A549 (cell line): ENCODE results near the gene RAPGEF4. TPM values are rescaled to one million over a fixed set of nuclear protein-coding genes. Genes with fewer than 3 reads are reported as not detected.

Experiments
- ATAC-seq, 2 experiments: fragments of 200-7000 bp in 1 of 2; fragments of >200 bp in 1 of 2; cut with Nextera tagmentation in 1 of 2; cut with Tn5 transposase in 1 of 2; 3 replicates each; pipeline versions ENCODE4 v1.8.0 to v1.9.1; 2018 to 2020; ENCODE audit warnings: mild to moderate bottlenecking in 1 of 2, moderate library complexity in 1 of 2
- CTCF ChIA-PET: fragments of 300-600 bp; sonication (Branson Sonifier 250); formaldehyde crosslinking; extraction: SDS; loops from one replicate; lab custom pipeline; 2021; ENCODE audit warnings: antibody characterized with exemption, inconsistent platforms; lab: Yijun Ruan, JAX
- POLR2A ChIA-PET: fragments of 350-600 bp; formaldehyde crosslinking; extraction: SDS; loops from one replicate; lab custom pipeline; 2021; ENCODE audit warnings: antibody characterized with exemption, inconsistent platforms; lab: Yijun Ruan, JAX
- DNase-seq, 2 experiments: peaks; one replicate each; pipeline versions ENCODE4 v3.0.0 to v3.0.0-alpha.2; 2011 to 2016; ENCODE audit warnings: low read depth in 1 of 2, low spot score in 1 of 2
- FAIRE-seq: peaks from 2 replicates; lab custom pipeline; 2011; peaks lifted over from hg19 to GRCh38; lab: Jason Lieb, UNC
- H3K27ac ChIP-seq, 2 experiments: fragments of >200 bp; sonication (Bioruptor Twin); formaldehyde crosslinking; 3 replicates each; pipeline ENCODE4 v1.5.1; 2016 to 2017
- H3K4me1 ChIP-seq: fragments of >200 bp; sonication (Bioruptor Twin); formaldehyde crosslinking; 3 replicates; pipeline ENCODE4 v1.6.1; 2016
- H3K4me2 ChIP-seq: fragments of >200 bp; sonication (Bioruptor Twin); formaldehyde crosslinking; 3 replicates; pipeline ENCODE4 v1.6.1; 2016
- H3K4me3 ChIP-seq: fragments of >200 bp; sonication (Bioruptor Twin); formaldehyde crosslinking; 3 replicates; pipeline ENCODE4 v1.5.1; 2016
- H3K9me3 ChIP-seq: fragments of >200 bp; sonication (Bioruptor Twin); formaldehyde crosslinking; 3 replicates; pipeline ENCODE4 v1.6.1; 2016
- CHD2 ChIP-seq: fragments of 150-350 bp; IDR thresholded peaks from 2 replicates; pipeline ENCODE4 v1.6.1; 2014; ENCODE audit warnings: low read length; ENCODE audit not compliant: partially characterized antibody
- CHD4 ChIP-seq: fragments of 200-600 bp; sonication (generic); IDR thresholded peaks from 2 replicates; pipeline ENCODE4 v1.6.1; 2016; ENCODE audit warnings: antibody characterized with exemption, mild to moderate bottlenecking, borderline replicate concordance
- EHMT2 ChIP-seq: fragments of 200-600 bp; sonication (generic); IDR thresholded peaks from 2 replicates; pipeline ENCODE4 v1.6.1; 2016; ENCODE audit warnings: antibody characterized with exemption, low read depth, mild to moderate bottlenecking, moderate library complexity
- EP300 ChIP-seq, 2 experiments: fragments of >200 bp; sonication (Bioruptor Twin); formaldehyde crosslinking; IDR thresholded peaks; 2 replicates in 1 of 2; 3 replicates in 1 of 2; pipeline ENCODE4 v1.6.1; 2016 to 2017
- ESRRA ChIP-seq: fragments of 150-350 bp; IDR thresholded peaks from 2 replicates; pipeline ENCODE4 v1.6.1; 2014; ENCODE audit warnings: mild to moderate bottlenecking, low read length, borderline replicate concordance
- FOSB ChIP-seq: fragments of 250-450 bp; sonication (Bioruptor Pico); IDR thresholded peaks from 2 replicates; pipeline ENCODE4 v1.5.0; 2020; ENCODE audit warnings: mild to moderate bottlenecking, moderate library complexity
- FOSL2 ChIP-seq, 2 experiments: fragments of 450-650 bp in 1 of 2; fragments of >200 bp in 1 of 2; sonication (Bioruptor Twin) in 1 of 2; formaldehyde crosslinking; IDR thresholded peaks; 2 replicates each; pipeline versions ENCODE4 v1.5.0 to v1.6.1; 2016 to 2020; ENCODE audit warnings: mild to moderate bottlenecking in 1 of 2, moderate library complexity in 1 of 2
- HDAC2 ChIP-seq: fragments of 200-600 bp; sonication (generic); IDR thresholded peaks from 2 replicates; pipeline ENCODE4 v1.6.1; 2016
- HOXA7 ChIP-seq: fragments of 250-450 bp; sonication (Bioruptor Pico); IDR thresholded peaks from 2 replicates; pipeline ENCODE4 v1.5.0; 2020; ENCODE audit warnings: mild to moderate bottlenecking, moderate library complexity
- HOXB13 ChIP-seq: fragments of 250-450 bp; sonication (Bioruptor Pico); IDR thresholded peaks from 2 replicates; pipeline ENCODE4 v1.5.0; 2020; ENCODE audit warnings: low read depth, mild to moderate bottlenecking, moderate library complexity
- JUN ChIP-seq, 2 experiments: fragments of >200 bp; sonication (Bioruptor Twin); formaldehyde crosslinking; IDR thresholded peaks; 2 replicates in 1 of 2; 3 replicates in 1 of 2; pipeline ENCODE4 v1.6.1; 2016 to 2017
- KDM1A ChIP-seq: fragments of 200-600 bp; sonication (generic); IDR thresholded peaks from 2 replicates; pipeline ENCODE4 v1.6.1; 2016; ENCODE audit warnings: low read depth, mild to moderate bottlenecking
- NFE2L2 ChIP-seq: fragments of 150-350 bp; conservative IDR thresholded peaks from 2 replicates; pipeline ENCODE4 v1.6.1; 2014; ENCODE audit warnings: low read length
- NR3C1 ChIP-seq: fragments of >200 bp; sonication (Bioruptor Twin); formaldehyde crosslinking; IDR thresholded peaks from 3 replicates; pipeline ENCODE4 v1.6.1; 2017
- POLR2A ChIP-seq: IDR thresholded peaks from 2 replicates; pipeline ENCODE4 v1.6.1; 2012; ENCODE audit warnings: mild to moderate bottlenecking, low read length
- RCOR1 ChIP-seq: fragments of 150-350 bp; IDR thresholded peaks from 2 replicates; pipeline ENCODE4 v1.6.1; 2014; ENCODE audit warnings: antibody characterized with exemption, low read length, low read depth
- RFX5 ChIP-seq: fragments of 450-650 bp; IDR thresholded peaks from 2 replicates; pipeline ENCODE4 v1.7.1; 2014; ENCODE audit warnings: antibody characterized with exemption, mild to moderate bottlenecking, moderate library complexity
- SMC3 ChIP-seq: fragments of >200 bp; sonication (Bioruptor Twin); formaldehyde crosslinking; IDR thresholded peaks from 3 replicates; pipeline ENCODE4 v1.6.1; 2018; ENCODE audit warnings: inconsistent platforms
- TP53 ChIP-seq: fragments of 250-450 bp; sonication (Bioruptor Pico); IDR thresholded peaks from 2 replicates; pipeline ENCODE4 v1.5.0; 2021; ENCODE audit warnings: mild to moderate bottlenecking, moderate library complexity
- ZNF302 ChIP-seq: fragments of 250-450 bp; sonication (Bioruptor Pico); IDR thresholded peaks from 2 replicates; pipeline ENCODE4 v1.9.0; 2021; ENCODE audit warnings: inconsistent platforms, mild to moderate bottlenecking, moderate library complexity
- ZSCAN20 ChIP-seq: fragments of 250-450 bp; sonication (Bioruptor Pico); IDR thresholded peaks from 2 replicates; pipeline ENCODE4 v1.8.0; 2022; ENCODE audit warnings: mild to moderate bottlenecking, moderate library complexity
- WGBS: methylation state at CpG from one replicate; pipeline ENCODE4 v1.1.6; 2017; ENCODE audit errors: missing lambda C conversion rate; 5-methylcytosine and 5-hydroxymethylcytosine counted together
- polyA plus RNA-seq, 4 experiments: library from polyadenylated mRNA; depleted of rRNA in 3 of 4; stranded (reverse); fragments of >200 nt; fragmentation: RNase III in 1 of 4; extraction: RNeasy Plus Mini Kit Qiagen cat#74134 plus additional on column Dnase treatment in 1 of 4; gene quantifications; 2 replicates in 3 of 4; 3 replicates in 1 of 4; pipeline ENCODE4 v1.2.3, GENCODE V29; 2011 to 2017
- TF ChIP-seq, protein P1 (sequence below): IDR thresholded peaks from 2 replicates; pipeline ENCODE4 v1.6.1; 2012
- TF ChIP-seq, protein P2 (sequence below): IDR thresholded peaks from 2 replicates; pipeline ENCODE4 v1.6.1; 2012
- TF ChIP-seq, protein P3 (sequence below): fragments of >200 bp; sonication (Bioruptor Twin); formaldehyde crosslinking; IDR thresholded peaks from 3 replicates; pipeline ENCODE4 v1.6.1; 2016
- TF ChIP-seq, protein P4 (sequence below): fragments of >200 bp; sonication (Bioruptor Twin); formaldehyde crosslinking; IDR thresholded peaks from 2 replicates; pipeline ENCODE4 v1.6.1; 2016

RAPGEF4 gene
- polyA plus RNA-seq, 2 of the 4 experiments (the other 2 are of a cell fraction), result 0.18 to 1.1 TPM

DNA sequence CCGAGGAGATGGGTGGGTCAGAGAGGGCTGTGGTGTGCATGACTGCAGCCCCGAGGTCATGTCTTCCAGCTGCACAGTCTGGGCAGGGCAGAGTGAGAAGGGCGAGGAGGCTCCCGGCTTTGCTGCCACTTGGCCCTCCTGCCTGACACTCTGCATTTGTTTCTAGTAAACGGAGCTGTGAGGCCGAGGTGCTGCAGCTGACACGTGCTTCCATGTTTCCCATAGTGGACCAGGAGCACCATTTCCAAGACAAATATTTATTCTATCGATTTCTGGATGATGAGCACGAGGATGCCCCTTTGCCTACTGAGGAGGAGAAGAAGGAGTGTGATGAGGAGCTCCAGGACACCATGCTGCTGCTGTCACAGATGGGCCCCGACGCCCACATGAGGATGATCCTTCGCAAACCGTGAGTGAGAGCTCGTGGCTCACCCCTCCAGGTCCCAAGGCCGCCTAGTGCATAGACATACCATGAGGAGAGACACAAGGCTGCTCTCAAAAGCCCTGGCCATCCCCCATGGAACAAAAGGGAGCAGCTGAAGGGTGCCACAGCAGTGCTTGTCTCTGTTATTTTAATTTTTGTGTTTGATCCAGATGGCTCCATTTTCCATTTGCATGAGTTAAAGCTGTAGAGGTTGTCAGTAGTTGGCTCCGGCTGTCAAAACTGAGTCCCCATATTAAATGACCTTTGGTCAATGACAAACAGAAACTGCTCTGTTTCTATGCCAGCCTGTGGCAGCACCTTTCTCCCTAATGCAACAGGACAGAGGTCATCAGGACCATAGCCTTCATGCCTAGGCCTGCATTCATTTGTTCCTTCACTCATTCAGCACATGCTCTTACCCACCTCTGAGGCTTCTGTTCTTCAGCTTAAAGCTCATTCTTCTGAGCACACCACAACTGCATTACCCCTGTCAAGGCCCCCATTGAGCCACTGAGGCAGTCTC lies 231.7 kb downstream of the RAPGEF4 start:
- Histone ChIP-seq H3K4me3 (no peak overlapping the region), H3K27ac (peak overlapping the region; percentile 9 to 42; a peak in 1 of 6 replicates), H3K4me2 (peak overlapping the region; percentile 46), H3K4me1 (peaks cover 29% of the 10 kb centered on the region), H3K9me3 (no peaks in the 10 kb centered on the region)
- no peak for FAIRE-seq
- ChIA-PET POLR2A (no interaction called here), CTCF (interaction anchor here (1.0 to 5.4 kb wide), 6 partner anchors 9 to 482 kb away, joined by 3 to 28 read pairs (median 5); no protein-coding TSS in a partner anchor)
- ATAC-seq, result peak in 1 of 2 experiments; percentile 27; a peak in 1 of 6 replicates
- no peak for DNase-seq
- TF ChIP-seq HDAC2, result no peak
- no peak for TF ChIP-seq HOXA7
- TF ChIP-seq RCOR1, result no peak
- TF ChIP-seq EP300 (IDR thresholded peaks at IDR 0.05), result no peak
- TF ChIP-seq KDM1A, result no peak
- TF ChIP-seq SMC3, result no peak
- TF ChIP-seq CHD4, result no peak
- TF ChIP-seq JUN (IDR thresholded peaks at IDR 0.05), result no peak
- no peak for TF ChIP-seq ZSCAN20 (CRISPR knock-in tag)
- TF ChIP-seq, protein P1, sequence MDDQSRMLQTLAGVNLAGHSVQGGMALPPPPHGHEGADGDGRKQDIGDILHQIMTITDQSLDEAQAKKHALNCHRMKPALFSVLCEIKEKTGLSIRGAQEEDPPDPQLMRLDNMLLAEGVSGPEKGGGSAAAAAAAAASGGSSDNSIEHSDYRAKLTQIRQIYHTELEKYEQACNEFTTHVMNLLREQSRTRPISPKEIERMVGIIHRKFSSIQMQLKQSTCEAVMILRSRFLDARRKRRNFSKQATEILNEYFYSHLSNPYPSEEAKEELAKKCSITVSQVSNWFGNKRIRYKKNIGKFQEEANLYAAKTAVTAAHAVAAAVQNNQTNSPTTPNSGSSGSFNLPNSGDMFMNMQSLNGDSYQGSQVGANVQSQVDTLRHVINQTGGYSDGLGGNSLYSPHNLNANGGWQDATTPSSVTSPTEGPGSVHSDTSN, result no peak
- WGBS, result 77% methylated on average over 16 of the region's 16 CpGs

DNA sequence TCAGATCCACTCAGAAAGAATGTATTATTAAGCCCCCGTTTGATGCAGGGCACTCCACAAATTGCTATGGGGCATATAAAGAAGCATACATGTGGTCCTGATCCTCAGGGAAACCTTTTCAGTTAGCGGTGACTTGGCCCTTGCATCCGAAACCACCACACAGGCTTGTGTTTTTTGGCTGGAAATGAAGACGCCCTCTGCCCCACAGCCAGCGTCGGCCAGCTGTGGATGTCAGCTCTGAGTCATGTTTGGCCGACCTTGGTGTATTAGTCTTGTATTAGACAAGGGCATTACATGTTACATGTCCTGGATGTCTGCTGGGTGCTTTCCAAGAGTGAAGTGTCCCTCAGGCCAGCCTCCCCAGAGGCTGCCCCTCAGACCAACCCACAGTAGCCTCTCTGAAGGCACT lies 232.4 kb downstream of the RAPGEF4 start:
- Histone ChIP-seq H3K9me3 (no peaks in the 10 kb centered on the region), H3K4me2 (peak overlapping the region; percentile 46), H3K27ac (peak overlapping the region; percentile 9 to 42; a peak in 2 of 6 replicates), H3K4me1 (peaks cover 23% of the 10 kb centered on the region), H3K4me3 (no peak overlapping the region)
- DNase-seq (no peak), ATAC-seq (peak; percentile 61 to 70), FAIRE-seq (no peak)
- TF ChIP-seq FOSL2 (IDR thresholded peaks at IDR 0.05) (no peak), FOSL2 (CRISPR knock-in tag; IDR thresholded peaks at IDR 0.05) (peak; percentile 44; the same call in 1 of the 2 replicates), ZNF302 (CRISPR knock-in tag) (no peak)
- ChIA-PET POLR2A (no interaction called here), CTCF (interaction anchor here (1.2 to 5.4 kb wide), 7 partner anchors 8 to 246 kb away, joined by 4 to 28 read pairs (median 5); no protein-coding TSS in a partner anchor)
- 50% methylated on average over 7 of the region's 7 CpGs for WGBS

DNA sequence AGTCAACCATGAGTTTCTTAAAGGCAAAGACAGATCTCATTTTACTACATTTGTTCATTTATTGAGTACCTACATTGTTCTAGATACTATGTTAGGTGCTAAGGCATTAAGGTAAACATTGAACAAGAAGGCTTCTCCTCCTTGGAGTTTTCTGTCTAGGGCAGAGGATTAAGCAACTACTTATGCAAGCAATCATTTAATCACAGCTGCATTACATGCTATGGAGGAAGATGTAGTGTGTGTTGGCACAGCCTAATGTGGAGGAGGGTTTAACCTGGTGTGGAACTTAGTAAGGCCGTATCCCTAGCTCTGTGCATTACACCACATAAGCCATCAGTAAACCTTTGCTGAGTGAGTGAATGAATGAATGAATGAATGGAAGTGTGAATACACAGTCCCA lies 233.5 kb downstream of the RAPGEF4 start:
- ATAC-seq (no peak), DNase-seq (no peak), FAIRE-seq (no peak)
- Histone ChIP-seq H3K27ac (peak overlapping the region in 1 of 2 experiments; percentile 40; a peak in 1 of 6 replicates), H3K4me1 (peaks cover 22% of the 10 kb centered on the region), H3K9me3 (no peaks in the 10 kb centered on the region), H3K4me2 (no peak overlapping the region), H3K4me3 (no peak overlapping the region)
- TF ChIP-seq EHMT2, result no peak
- WGBS, result 86% methylated on average over 1 of the region's 1 CpG
- ChIA-PET CTCF (interaction anchor here (0.9 to 5.4 kb wide), 6 partner anchors 10 to 241 kb away, joined by 3 to 31 read pairs (median 8); no protein-coding TSS in a partner anchor), POLR2A (no interaction called here)

DNA sequence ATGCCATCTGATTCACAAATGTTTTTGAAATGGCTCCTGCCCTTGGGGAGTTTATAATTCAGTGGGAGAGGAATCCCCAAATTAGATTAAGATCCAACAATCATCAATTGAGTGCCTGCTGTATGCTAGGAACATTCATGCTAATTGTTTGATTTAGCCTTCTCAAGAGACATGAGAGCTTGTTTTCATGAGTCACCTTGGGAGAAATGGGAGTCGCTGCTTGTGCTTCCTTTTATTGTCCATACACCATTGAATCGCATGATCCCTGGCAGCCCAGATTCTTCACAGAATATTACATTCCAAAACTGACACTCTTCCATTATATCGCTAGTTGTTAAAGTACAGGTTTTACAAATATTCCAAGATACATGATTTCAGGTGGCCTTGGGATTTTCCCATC lies 234.0 kb downstream of the RAPGEF4 start:
- ATAC-seq, result no peak
- WGBS, result 80% methylated on average over 3 of the region's 3 CpGs
- no peak overlapping the region for H3K27ac ChIP-seq
- no peaks in the 10 kb centered on the region for H3K9me3 ChIP-seq
- CTCF ChIA-PET, result interaction anchor here (0.9 to 5.4 kb wide), 6 partner anchors 10 to 241 kb away, joined by 3 to 31 read pairs (median 8); no protein-coding TSS in a partner anchor
- no peak overlapping the region for H3K4me2 ChIP-seq
- H3K4me1 ChIP-seq, result peaks cover 22% of the 10 kb centered on the region
- TF ChIP-seq HOXA7 (no peak), TP53 (no peak), EP300 (IDR thresholded peaks at IDR 0.05) (no peak), ESRRA (no peak), HOXB13 (CRISPR knock-in tag) (no peak), SMC3 (no peak), NFE2L2 (no peak), NR3C1 (no peak), CHD2 (no peak), FOSB (CRISPR knock-in tag) (no peak), RFX5 (no peak), ZNF302 (CRISPR knock-in tag) (no peak), POLR2A (no peak), CHD4 (no peak), FOSL2 (IDR thresholded peaks at IDR 0.05) (no peak), FOSL2 (CRISPR knock-in tag; IDR thresholded peaks at IDR 0.05) (no peak), RCOR1 (no peak)
- TF ChIP-seq, protein P2, sequence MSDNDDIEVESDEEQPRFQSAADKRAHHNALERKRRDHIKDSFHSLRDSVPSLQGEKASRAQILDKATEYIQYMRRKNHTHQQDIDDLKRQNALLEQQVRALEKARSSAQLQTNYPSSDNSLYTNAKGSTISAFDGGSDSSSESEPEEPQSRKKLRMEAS, result no peak
- TF ChIP-seq, protein P3, sequence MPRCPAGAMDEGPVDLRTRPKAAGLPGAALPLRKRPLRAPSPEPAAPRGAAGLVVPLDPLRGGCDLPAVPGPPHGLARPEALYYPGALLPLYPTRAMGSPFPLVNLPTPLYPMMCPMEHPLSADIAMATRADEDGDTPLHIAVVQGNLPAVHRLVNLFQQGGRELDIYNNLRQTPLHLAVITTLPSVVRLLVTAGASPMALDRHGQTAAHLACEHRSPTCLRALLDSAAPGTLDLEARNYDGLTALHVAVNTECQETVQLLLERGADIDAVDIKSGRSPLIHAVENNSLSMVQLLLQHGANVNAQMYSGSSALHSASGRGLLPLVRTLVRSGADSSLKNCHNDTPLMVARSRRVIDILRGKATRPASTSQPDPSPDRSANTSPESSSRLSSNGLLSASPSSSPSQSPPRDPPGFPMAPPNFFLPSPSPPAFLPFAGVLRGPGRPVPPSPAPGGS, result no peak
- TF ChIP-seq, protein P4, sequence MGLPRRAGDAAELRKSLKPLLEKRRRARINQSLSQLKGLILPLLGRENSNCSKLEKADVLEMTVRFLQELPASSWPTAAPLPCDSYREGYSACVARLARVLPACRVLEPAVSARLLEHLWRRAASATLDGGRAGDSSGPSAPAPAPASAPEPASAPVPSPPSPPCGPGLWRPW, result no peak
- FAIRE-seq, result no peak
- no peak overlapping the region for H3K4me3 ChIP-seq
- no peak for DNase-seq
- POLR2A ChIA-PET, result no interaction called here
